ENCODE results near the gene CCDC102A. TPM values are rescaled to one million over a fixed set of nuclear protein-coding genes. Genes with fewer than 3 reads are reported as not detected.

Gene CCDC102A
- total RNA-seq, 1 donor from 2014 or later, result 6.4 TPM

- TF ChIP-seq CTCF (conservative IDR thresholded peaks at IDR 0.05), result no peak
- H3K27ac Mint-ChIP-seq (ENCODE audit: unreplicated experiment), result no peak overlapping the region
- no peak overlapping the region for H3K4me3 Mint-ChIP-seq
- no peak for DNase-seq (ENCODE audit: low read depth, low spot score)
- peaks cover 2% of the 10 kb centered on the region for H3K36me3 Mint-ChIP-seq (ENCODE audit: low read depth)
- H3K27me3 Mint-ChIP-seq (ENCODE audit: low read depth), result no peaks in the 10 kb centered on the region
- H3K9me3 Mint-ChIP-seq, result no peaks in the 10 kb centered on the region
- peaks cover 8% of the 10 kb centered on the region for H3K4me1 Mint-ChIP-seq
Measured at GRCh38 chr16:57471852-57472664, 64.3 kb downstream of the CCDC102A start.

- Mint-ChIP-seq H3K27me3 (ENCODE audit: low read depth) (no peaks in the 10 kb centered on the region), H3K4me3 (no peak overlapping the region), H3K4me1 (peaks cover 3% of the 10 kb centered on the region), H3K36me3 (ENCODE audit: low read depth) (peaks cover 2% of the 10 kb centered on the region), H3K27ac (ENCODE audit: unreplicated experiment) (no peak overlapping the region), H3K9me3 (no peaks in the 10 kb centered on the region)
- no peak for TF ChIP-seq CTCF (conservative IDR thresholded peaks at IDR 0.05)
- no peak for DNase-seq (ENCODE audit: low read depth, low spot score)
Measured at GRCh38 chr16:57471209-57471608, 65.2 kb downstream of the CCDC102A start.

DNA sequence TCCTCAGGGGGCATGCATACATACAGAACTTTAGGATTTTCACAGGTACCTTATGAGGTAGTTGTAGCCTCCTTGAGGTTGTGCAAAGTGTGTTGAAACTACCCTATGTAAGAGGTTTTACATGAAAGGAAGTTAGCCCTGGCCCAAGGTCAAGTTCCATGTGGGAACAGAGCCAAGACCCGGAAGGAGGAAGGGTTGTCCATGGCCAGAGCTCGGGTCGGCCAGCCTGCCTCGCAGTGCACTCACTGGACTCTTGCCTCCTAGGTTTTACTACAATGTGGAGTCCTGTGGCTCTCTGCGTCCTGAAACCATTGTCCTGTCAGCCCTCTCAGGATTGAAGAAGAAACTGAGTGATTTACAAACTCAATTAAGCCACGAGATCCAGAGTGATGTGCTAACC is 65.7 kb downstream of the CCDC102A start:
- Mint-ChIP-seq H3K27me3 (ENCODE audit: low read depth) (no peaks in the 10 kb centered on the region), H3K9me3 (no peaks in the 10 kb centered on the region), H3K36me3 (ENCODE audit: low read depth) (peaks cover 6% of the 10 kb centered on the region), H3K4me3 (no peak overlapping the region), H3K4me1 (no peaks in the 10 kb centered on the region), H3K27ac (ENCODE audit: unreplicated experiment) (no peak overlapping the region)
- no peak for DNase-seq (ENCODE audit: low read depth, low spot score)
- TF ChIP-seq CTCF (conservative IDR thresholded peaks at IDR 0.05), result no peak

GRCh38 chr16:57469917-57470470 is 66.4 kb downstream of the CCDC102A start:
- no peaks in the 10 kb centered on the region for H3K9me3 Mint-ChIP-seq
- H3K36me3 Mint-ChIP-seq (ENCODE audit: low read depth), result peaks cover 6% of the 10 kb centered on the region
- no peak for TF ChIP-seq CTCF (conservative IDR thresholded peaks at IDR 0.05)
- no peak overlapping the region for H3K27ac Mint-ChIP-seq (ENCODE audit: unreplicated experiment)
- H3K4me1 Mint-ChIP-seq, result peaks cover 3% of the 10 kb centered on the region
- H3K4me3 Mint-ChIP-seq, result no peak overlapping the region
- no peaks in the 10 kb centered on the region for H3K27me3 Mint-ChIP-seq (ENCODE audit: low read depth)
- no peak for DNase-seq (ENCODE audit: low read depth, low spot score)

DNA sequence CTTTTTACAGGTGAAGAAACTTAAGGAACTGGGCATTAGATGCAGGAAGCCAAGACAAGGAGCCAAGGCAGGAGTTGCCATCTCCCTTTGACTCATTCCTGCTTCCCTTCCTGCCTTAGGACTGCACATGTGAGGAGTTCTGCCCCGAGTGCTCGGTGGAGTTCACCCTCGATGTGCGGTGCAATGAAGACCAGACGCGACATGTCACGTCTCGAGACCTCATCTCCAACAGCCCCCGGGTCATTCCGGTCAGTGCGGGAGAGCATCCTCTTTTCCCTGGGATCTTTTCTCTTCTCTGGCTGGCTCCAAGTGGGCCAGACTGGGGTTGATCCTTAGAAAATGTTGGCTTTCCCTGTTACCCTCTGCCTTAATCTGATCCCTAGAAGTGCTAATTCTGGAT is 67.3 kb downstream of the CCDC102A start:
- H3K36me3 Mint-ChIP-seq (ENCODE audit: low read depth), result peaks cover 9% of the 10 kb centered on the region
- peak overlapping the region; percentile 14 for H3K4me3 Mint-ChIP-seq
- no peaks in the 10 kb centered on the region for H3K9me3 Mint-ChIP-seq
- H3K4me1 Mint-ChIP-seq, result peaks cover 7% of the 10 kb centered on the region
- no peak overlapping the region for H3K27ac Mint-ChIP-seq (ENCODE audit: unreplicated experiment)
- no peak for TF ChIP-seq CTCF (conservative IDR thresholded peaks at IDR 0.05)
- no peak for DNase-seq (ENCODE audit: low read depth, low spot score)
- no peaks in the 10 kb centered on the region for H3K27me3 Mint-ChIP-seq (ENCODE audit: low read depth)
